Smooth muscle cell (in vitro differentiated cells): Measurements from ENCODE around the gene RAB35. TPM values are rescaled to one million over a fixed set of nuclear protein-coding genes. Genes with fewer than 3 reads are reported as not detected.

ENCODE experiments used
- DNase-seq: peaks from one replicate; lab custom pipeline; 2025; ENCODE audit not compliant: unreplicated experiment; lab: John Stamatoyannopoulos, UW
- H2AFZ ChIP-seq: fragments of 200-600 bp; sonication (generic); 2 replicates; pipeline ENCODE4 v1.6.0; 2016; ENCODE audit warnings: antibody characterized with exemption, low read depth, mild to moderate bottlenecking
- H3F3A ChIP-seq: fragments of 200-600 bp; sonication (generic); 2 replicates; pipeline ENCODE4 v1.6.0; 2017; ENCODE audit warnings: antibody characterized with exemption, low read depth
- H3K27ac ChIP-seq: fragments of 200-600 bp; sonication (generic); 2 replicates; pipeline ENCODE4 v1.5.1; 2016; ENCODE audit warnings: low read depth, mild to moderate bottlenecking
- H3K27me3 ChIP-seq: fragments of 200-600 bp; sonication (generic); 2 replicates; pipeline ENCODE4 v1.6.1; 2016; ENCODE audit warnings: low read depth, mild to moderate bottlenecking
- H3K36me3 ChIP-seq: fragments of 200-600 bp; sonication (generic); 2 replicates; pipeline ENCODE4 v1.5.1; 2016; ENCODE audit warnings: low read depth
- H3K4me1 ChIP-seq: fragments of 200-600 bp; sonication (generic); 2 replicates; pipeline ENCODE4 v1.5.1; 2016; ENCODE audit warnings: low read depth
- H3K4me2 ChIP-seq: fragments of 200-600 bp; sonication (generic); 2 replicates; pipeline ENCODE4 v1.6.0; 2016; ENCODE audit warnings: mild to moderate bottlenecking
- H3K4me3 ChIP-seq: fragments of 200-600 bp; sonication (generic); 2 replicates; pipeline ENCODE4 v1.5.1; 2016; ENCODE audit warnings: mild to moderate bottlenecking
- H3K79me2 ChIP-seq: fragments of 200-600 bp; sonication (generic); 2 replicates; pipeline ENCODE4 v1.6.0; 2016; ENCODE audit warnings: low read depth, mild to moderate bottlenecking
- H3K9ac ChIP-seq: fragments of 200-600 bp; sonication (generic); 2 replicates; pipeline ENCODE4 v1.6.0; 2016; ENCODE audit warnings: low read depth
- H3K9me3 ChIP-seq: fragments of 200-600 bp; sonication (generic); replicated peaks from 2 replicates; pipeline ENCODE4 v1.5.1; 2016; ENCODE audit warnings: low read depth
- H4K20me1 ChIP-seq: fragments of 200-600 bp; sonication (generic); 2 replicates; pipeline ENCODE4 v1.6.0; 2016; ENCODE audit warnings: low read depth
- CTCF ChIP-seq: fragments of 200-600 bp; sonication (generic); IDR thresholded peaks from 2 replicates; pipeline ENCODE4 v1.5.1; 2017; ENCODE audit warnings: borderline replicate concordance, mild to moderate bottlenecking, antibody characterized with exemption; ENCODE audit not compliant: insufficient read depth, poor library complexity, severe bottlenecking
- WGBS: methylation state at CpG from one replicate; pipeline ENCODE4 v1.1.7; 2016; ENCODE audit warnings: low lambda C conversion rate; 5-methylcytosine and 5-hydroxymethylcytosine counted together
- polyA plus RNA-seq: library from polyadenylated mRNA; unstranded; fragments of >200 nt; fragmentation: Nextera tagmentation; extraction: Ambion mirVana; gene quantifications from 2 replicates; pipeline ENCODE4 v1.2.1, GENCODE V29; 2016
- total RNA-seq: library from RNA; depleted of rRNA; stranded (reverse); fragments of >200 nt; gene quantifications from 2 replicates; pipeline ENCODE4 v1.2.3, GENCODE V29; 2014

The RAB35 gene
- total and polyA plus RNA-seq, 2 experiments from 2014 or later, result 19.1 to 19.3 TPM

GRCh38 chr12:120159509-120160237, 43.1 kb upstream of the RAB35 start:
- Histone ChIP-seq H2AFZ (no peak overlapping the region), H3F3A (no peaks in the 10 kb centered on the region), H3K4me1 (no peaks in the 10 kb centered on the region), H3K27me3 (no peaks in the 10 kb centered on the region), H3K27ac (no peak overlapping the region), H3K79me2 (no peaks in the 10 kb centered on the region), H3K9ac (no peak overlapping the region), H4K20me1 (peaks cover 3% of the 10 kb centered on the region), H3K4me2 (no peak overlapping the region), H3K4me3 (no peak overlapping the region), H3K9me3 (no peaks in the 10 kb centered on the region), H3K36me3 (peaks cover 16% of the 10 kb centered on the region)
- WGBS, result 98% methylated on average over 12 of the region's 12 CpGs
- no peak for TF ChIP-seq CTCF
- DNase-seq, result no peak

- 95% methylated on average over 10 of the region's 10 CpGs for WGBS
- H3K4me3 ChIP-seq, result no peak overlapping the region
- no peaks in the 10 kb centered on the region for H3K9me3 ChIP-seq
- H3K4me2 ChIP-seq, result no peak overlapping the region
- H2AFZ ChIP-seq, result no peak overlapping the region
- H3K9ac ChIP-seq, result no peak overlapping the region
- no peak for TF ChIP-seq CTCF
- H3K4me1 ChIP-seq, result no peaks in the 10 kb centered on the region
- no peak for DNase-seq
- no peaks in the 10 kb centered on the region for H3K27me3 ChIP-seq
- H3K36me3 ChIP-seq, result peaks cover 16% of the 10 kb centered on the region
- H4K20me1 ChIP-seq, result peaks cover 3% of the 10 kb centered on the region
- H3K79me2 ChIP-seq, result no peaks in the 10 kb centered on the region
- no peaks in the 10 kb centered on the region for H3F3A ChIP-seq
- no peak overlapping the region for H3K27ac ChIP-seq
These were observed 41.8 kb upstream of the RAB35 start for GRCh38 chr12:120158351-120158750.

DNA sequence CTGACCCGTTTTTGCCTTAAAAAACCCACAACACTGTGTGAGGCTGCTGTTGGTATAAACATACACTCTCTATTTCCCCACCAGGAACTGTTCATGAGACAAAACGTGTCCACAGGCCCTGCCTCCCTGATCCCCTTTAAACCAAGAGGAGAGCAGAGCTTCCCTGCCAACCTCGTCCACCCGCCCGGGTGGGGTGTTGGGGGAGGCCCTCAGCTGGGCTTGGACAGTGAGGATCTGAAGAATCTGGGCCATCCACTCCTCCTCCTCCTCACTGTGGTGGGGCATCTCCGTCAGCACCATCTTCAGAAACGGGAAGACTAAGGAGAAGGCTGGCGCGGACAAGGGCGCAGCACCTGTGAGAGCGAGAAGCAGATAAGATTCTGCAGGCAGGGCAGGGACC, 41.1 kb upstream of the RAB35 start:
- H3K79me2 ChIP-seq, result no peaks in the 10 kb centered on the region
- 94% methylated on average over 11 of the region's 11 CpGs for WGBS
- no peak overlapping the region for H3K27ac ChIP-seq
- H3F3A ChIP-seq, result no peaks in the 10 kb centered on the region
- no peak overlapping the region for H2AFZ ChIP-seq
- no peak overlapping the region for H3K4me2 ChIP-seq
- no peak overlapping the region for H3K9ac ChIP-seq
- peaks cover 19% of the 10 kb centered on the region for H3K36me3 ChIP-seq
- H4K20me1 ChIP-seq, result peaks cover under 1% of the 10 kb centered on the region
- no peak overlapping the region for H3K4me3 ChIP-seq
- no peaks in the 10 kb centered on the region for H3K9me3 ChIP-seq
- DNase-seq, result no peak
- H3K27me3 ChIP-seq, result no peaks in the 10 kb centered on the region
- no peak for TF ChIP-seq CTCF
- H3K4me1 ChIP-seq, result no peaks in the 10 kb centered on the region
